ENCODE measurements around the gene SYCP1. TPM values are rescaled to one million over a fixed set of nuclear protein-coding genes. Genes with fewer than 3 reads are reported as not detected.

The SYCP1 gene
- total RNA-seq, 1 experiment from 2014 or later, result not detected

DNA sequence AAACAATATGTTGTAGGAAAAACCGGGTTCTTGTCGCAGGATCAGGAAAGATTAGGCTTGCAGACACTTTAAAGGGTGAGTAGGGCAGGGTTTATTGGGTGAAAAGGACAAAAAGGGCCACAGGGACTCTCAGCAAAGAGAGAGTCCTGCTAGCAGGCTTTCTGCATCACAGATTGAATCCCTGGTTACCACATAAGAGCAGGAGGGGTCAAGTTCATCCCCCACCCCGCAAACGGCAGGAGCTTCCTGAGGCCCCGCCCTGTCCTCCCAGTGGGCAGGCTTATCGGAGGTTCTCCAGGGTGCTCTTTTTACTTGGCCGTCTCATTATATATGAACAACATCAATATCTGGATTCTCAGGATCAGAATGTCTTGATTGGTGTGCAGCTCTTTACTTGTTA, 47.7 kb downstream of the SYCP1 start:
- no peaks in the 10 kb centered on the region for H4K20me1 ChIP-seq (ENCODE audit: control insufficient read depth, insufficient read depth, insufficient read length)
- TF ChIP-seq, protein P1, sequence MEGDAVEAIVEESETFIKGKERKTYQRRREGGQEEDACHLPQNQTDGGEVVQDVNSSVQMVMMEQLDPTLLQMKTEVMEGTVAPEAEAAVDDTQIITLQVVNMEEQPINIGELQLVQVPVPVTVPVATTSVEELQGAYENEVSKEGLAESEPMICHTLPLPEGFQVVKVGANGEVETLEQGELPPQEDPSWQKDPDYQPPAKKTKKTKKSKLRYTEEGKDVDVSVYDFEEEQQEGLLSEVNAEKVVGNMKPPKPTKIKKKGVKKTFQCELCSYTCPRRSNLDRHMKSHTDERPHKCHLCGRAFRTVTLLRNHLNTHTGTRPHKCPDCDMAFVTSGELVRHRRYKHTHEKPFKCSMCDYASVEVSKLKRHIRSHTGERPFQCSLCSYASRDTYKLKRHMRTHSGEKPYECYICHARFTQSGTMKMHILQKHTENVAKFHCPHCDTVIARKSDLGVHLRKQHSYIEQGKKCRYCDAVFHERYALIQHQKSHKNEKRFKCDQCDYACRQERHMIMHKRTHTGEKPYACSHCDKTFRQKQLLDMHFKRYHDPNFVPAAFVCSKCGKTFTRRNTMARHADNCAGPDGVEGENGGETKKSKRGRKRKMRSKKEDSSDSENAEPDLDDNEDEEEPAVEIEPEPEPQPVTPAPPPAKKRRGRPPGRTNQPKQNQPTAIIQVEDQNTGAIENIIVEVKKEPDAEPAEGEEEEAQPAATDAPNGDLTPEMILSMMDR (conservative IDR thresholded peaks at IDR 0.05), result no peak
- no peak overlapping the region for H3K14ac ChIP-seq (ENCODE audit: insufficient read depth, low read length)
- H3K27ac ChIP-seq (ENCODE audit: insufficient read length, low read depth, low read length), result no peak overlapping the region
- Mint-ChIP-seq H3K27me3 (ENCODE audit: low read depth) (no peaks in the 10 kb centered on the region), H3K27ac (peak overlapping the region; percentile 53 to 93 (median 78); a peak in 4 of 7 replicates), H3K4me3 (peak overlapping the region; percentile 48 to 71), H3K36me3 (ENCODE audit: insufficient read depth in 1 of 3, low read depth in 3 of 3) (peaks cover 2 to 16% (median 6%) of the 10 kb centered on the region in 3 experiments; a peak in 6 of 7 replicates), H3K4me1 (peaks cover 23 to 24% of the 10 kb centered on the region in 2 experiments), H3K9me3 (peaks cover 11 to 15% of the 10 kb centered on the region in 2 experiments)
- H3K27me3 ChIP-seq (ENCODE audit: insufficient read depth, low read length), result no peaks in the 10 kb centered on the region
- no peaks in the 10 kb centered on the region; the same call in 1 of the 2 replicates for H3K4me1 ChIP-seq (ENCODE audit: insufficient read depth, low read length)
- H3K23me2 ChIP-seq (ENCODE audit: insufficient read length, low read depth, low read length, poor library complexity, severe bottlenecking), result no peaks in the 10 kb centered on the region
- no peak overlapping the region for H3K4ac ChIP-seq (ENCODE audit: low read depth, low read length)
- no peaks in the 10 kb centered on the region for H3K79me1 ChIP-seq (ENCODE audit: insufficient read depth, low read depth, low read length, poor library complexity, severe bottlenecking)
- no peak overlapping the region for H2BK12ac ChIP-seq (ENCODE audit: insufficient read length, low read depth, low read length)
- no peak overlapping the region for H4K5ac ChIP-seq (ENCODE audit: insufficient read length, low read depth, low read length)
- no peak overlapping the region for H2BK120ac ChIP-seq (ENCODE audit: low read depth, low read length, poor library complexity, severe bottlenecking)
- H3K23ac ChIP-seq (ENCODE audit: insufficient read length, low read depth, low read length), result no peak overlapping the region
- no peak overlapping the region for H2BK15ac ChIP-seq (ENCODE audit: low read depth, low read length)
- H2AFZ ChIP-seq (ENCODE audit: low read length), result no peak overlapping the region
- H4K91ac ChIP-seq (ENCODE audit: insufficient read length, low read depth, low read length), result no peak overlapping the region
- H3K79me2 ChIP-seq (ENCODE audit: insufficient read depth, low read length), result no peaks in the 10 kb centered on the region
- no peak overlapping the region for H2AK5ac ChIP-seq (ENCODE audit: insufficient read length, low read length)
- no peak overlapping the region for H3K9ac ChIP-seq (ENCODE audit: extremely low read depth, insufficient read length, low read length)
- no peak overlapping the region for H2BK5ac ChIP-seq (ENCODE audit: insufficient read length, low read length)
- no peak overlapping the region for H2BK20ac ChIP-seq (ENCODE audit: low read depth, low read length, poor library complexity, severe bottlenecking)
- H3K9me3 ChIP-seq (ENCODE audit: control insufficient read depth, low read depth, low read length), result no peaks in the 10 kb centered on the region
- no peak overlapping the region for H3K18ac ChIP-seq (ENCODE audit: insufficient read length, low read depth, low read length)
- H3K56ac ChIP-seq (ENCODE audit: insufficient read length, low read depth, low read length), result no peak overlapping the region
- H4K8ac ChIP-seq (replicated peaks; ENCODE audit: insufficient read length, low read depth, low read length), result no peak overlapping the region
- DNase-seq, result peak; percentile 66
- WGBS (ENCODE audit: extremely low coverage, insufficient read length, low lambda C conversion rate), result no CpG with 5 or more reads among the region's 7 CpGs
- H3T11ph ChIP-seq (ENCODE audit: low read length), result no peak overlapping the region
- H3K4me2 ChIP-seq (ENCODE audit: insufficient read depth, insufficient read length, low read length), result peak overlapping the region; percentile 66

Data from H9 (cell line).